ENCODE results near the gene MICAL2.

The MICAL2 gene

DNA sequence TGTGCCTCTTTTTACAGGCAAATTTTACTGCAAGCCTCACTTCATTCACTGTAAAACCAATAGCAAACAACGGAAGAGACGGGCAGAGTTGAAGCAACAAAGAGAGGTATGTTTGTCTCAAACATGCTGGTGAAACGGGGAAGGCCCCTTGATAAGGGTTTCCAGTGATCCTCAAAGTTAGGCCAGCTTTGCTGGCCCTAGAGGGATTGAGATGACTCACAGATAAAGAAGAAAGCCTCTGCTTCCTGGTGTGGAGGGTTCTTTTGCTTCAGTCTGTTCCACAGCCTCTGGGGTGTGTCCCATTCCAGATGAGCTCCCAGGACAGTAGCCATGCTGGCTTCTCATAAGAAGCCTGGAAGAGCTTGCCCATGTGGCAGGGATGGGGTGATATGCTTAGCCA lies 148.1 kb downstream of the MICAL2 start:
- no peak overlapping the region for H3K27ac Mint-ChIP-seq
- H3K9me3 Mint-ChIP-seq = no peaks in the 10 kb centered on the region
- peaks cover 13% of the 10 kb centered on the region for H3K4me1 Mint-ChIP-seq
- TF ChIP-seq CTCF (IDR thresholded peaks at IDR 0.05) = no peak
- no peak overlapping the region for H3K4me3 Mint-ChIP-seq
- peaks cover 15% of the 10 kb centered on the region for H3K27me3 Mint-ChIP-seq (ENCODE audit: low read depth, poor library complexity)
- no peak for DNase-seq
- no peaks in the 10 kb centered on the region for H3K36me3 Mint-ChIP-seq (ENCODE audit: low read depth)

DNA sequence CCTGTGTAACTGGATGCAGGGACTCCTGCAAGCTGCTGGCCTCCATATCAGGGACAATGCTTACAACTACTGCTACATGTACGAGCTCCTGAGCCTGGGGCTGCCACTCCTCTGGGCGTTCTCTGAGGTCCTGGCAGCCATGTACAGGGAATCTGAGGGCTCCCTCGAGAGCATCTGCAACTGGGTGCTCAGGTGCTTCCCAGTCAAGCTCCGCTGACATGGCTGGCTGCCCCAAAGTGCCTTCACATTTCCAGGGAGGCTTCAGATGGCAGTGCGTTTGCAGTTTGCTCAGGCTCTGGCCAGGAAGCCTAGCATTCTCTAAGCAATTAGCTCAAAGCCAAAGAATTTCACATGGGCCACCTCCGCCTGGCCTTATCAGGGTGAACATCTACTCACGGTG lies 149.6 kb downstream of the MICAL2 start:
- Mint-ChIP-seq H3K4me1 (peaks cover 13% of the 10 kb centered on the region), H3K27me3 (ENCODE audit: low read depth, poor library complexity) (peaks cover 15% of the 10 kb centered on the region), H3K36me3 (ENCODE audit: low read depth) (no peaks in the 10 kb centered on the region), H3K27ac (no peak overlapping the region), H3K9me3 (no peaks in the 10 kb centered on the region), H3K4me3 (no peak overlapping the region)
- no peak for DNase-seq
- TF ChIP-seq CTCF (IDR thresholded peaks at IDR 0.05) = no peak

DNA sequence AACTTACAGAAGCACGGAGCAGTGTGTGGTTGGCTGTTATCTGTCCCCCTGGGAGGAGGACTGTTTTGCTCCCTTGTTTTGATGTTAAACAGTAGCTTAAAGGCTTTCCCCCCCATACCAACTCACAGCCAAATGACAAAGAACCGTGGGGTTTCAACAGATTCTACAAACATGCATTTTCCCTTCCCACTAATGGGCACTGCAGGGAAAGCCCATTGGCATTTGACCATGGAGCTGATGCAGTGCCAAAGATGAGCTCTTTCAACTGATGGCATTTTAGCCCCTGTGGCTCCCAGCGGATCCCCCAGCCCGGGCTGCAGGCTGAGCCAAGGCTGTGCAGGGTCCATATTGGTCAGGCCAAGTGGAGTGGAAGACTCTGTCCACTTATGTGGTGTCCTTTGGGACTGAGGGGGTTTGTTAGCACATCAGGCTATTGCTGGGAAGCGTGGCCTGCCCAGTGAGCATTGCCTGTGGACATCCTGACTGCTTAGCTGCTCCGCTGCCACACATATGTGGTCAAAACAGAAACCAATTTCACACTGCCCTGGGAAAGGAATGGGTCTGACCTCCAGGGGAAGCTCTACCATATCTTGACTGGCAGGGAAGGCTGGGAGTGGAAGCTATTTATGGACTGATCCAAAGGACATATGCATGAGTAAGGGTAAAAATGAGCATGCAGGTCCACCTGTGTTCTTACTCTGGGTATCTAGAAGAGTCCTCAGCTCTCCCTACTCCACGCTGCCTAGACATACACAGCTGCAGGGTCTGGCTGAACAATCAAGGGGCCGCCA lies 150.5 kb downstream of the MICAL2 start:
- Mint-ChIP-seq H3K9me3 (no peaks in the 10 kb centered on the region), H3K27me3 (ENCODE audit: low read depth, poor library complexity) (peaks cover 15% of the 10 kb centered on the region), H3K4me1 (peaks cover 13% of the 10 kb centered on the region), H3K4me3 (no peak overlapping the region), H3K27ac (no peak overlapping the region), H3K36me3 (ENCODE audit: low read depth) (no peaks in the 10 kb centered on the region)
- no peak for DNase-seq
- TF ChIP-seq CTCF (IDR thresholded peaks at IDR 0.05) = no peak

- Mint-ChIP-seq H3K4me1 (peaks cover 13% of the 10 kb centered on the region), H3K27ac (no peak overlapping the region), H3K36me3 (ENCODE audit: low read depth) (no peaks in the 10 kb centered on the region), H3K27me3 (ENCODE audit: low read depth, poor library complexity) (peaks cover 11% of the 10 kb centered on the region), H3K4me3 (no peak overlapping the region), H3K9me3 (no peaks in the 10 kb centered on the region)
- no peak for DNase-seq
- no peak for TF ChIP-seq CTCF (IDR thresholded peaks at IDR 0.05)
These were observed 151.2 kb downstream of the MICAL2 start for GRCh38 chr11:12261551-12261950.

GRCh38 chr11:12263141-12263693 lies 152.8 kb downstream of the MICAL2 start:
- Mint-ChIP-seq H3K9me3 (no peaks in the 10 kb centered on the region), H3K4me1 (peaks cover 13% of the 10 kb centered on the region), H3K27me3 (ENCODE audit: low read depth, poor library complexity) (peaks cover 15% of the 10 kb centered on the region), H3K36me3 (ENCODE audit: low read depth) (no peaks in the 10 kb centered on the region), H3K27ac (no peak overlapping the region), H3K4me3 (no peak overlapping the region)
- DNase-seq = no peak
- TF ChIP-seq CTCF (IDR thresholded peaks at IDR 0.05) = no peak

DNA sequence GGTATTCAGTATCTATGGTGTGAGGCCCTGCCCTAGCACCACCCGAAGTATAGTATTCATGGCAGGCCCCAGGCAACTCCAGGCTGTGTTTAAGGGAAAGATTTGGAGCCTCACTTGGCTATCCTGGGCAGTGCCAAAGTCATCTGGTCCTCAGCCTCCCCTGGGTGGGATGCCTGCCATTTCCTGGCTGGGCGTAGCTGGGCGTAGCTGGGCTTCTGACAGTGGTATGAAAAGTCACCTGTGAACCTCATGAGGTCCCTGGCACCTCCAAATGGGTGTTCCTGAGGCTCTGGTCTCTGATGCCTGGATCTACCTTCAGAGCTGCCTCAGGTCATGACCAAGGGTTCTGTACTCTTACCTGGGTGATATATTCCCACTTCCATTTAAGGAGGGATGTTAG lies 154.0 kb downstream of the MICAL2 start:
- no peak overlapping the region for H3K4me3 Mint-ChIP-seq
- TF ChIP-seq CTCF (IDR thresholded peaks at IDR 0.05) = no peak
- H3K4me1 Mint-ChIP-seq = peaks cover 21% of the 10 kb centered on the region
- no peaks in the 10 kb centered on the region for H3K36me3 Mint-ChIP-seq (ENCODE audit: low read depth)
- no peak overlapping the region for H3K27ac Mint-ChIP-seq
- DNase-seq = no peak
- peaks cover 21% of the 10 kb centered on the region for H3K27me3 Mint-ChIP-seq (ENCODE audit: low read depth, poor library complexity)
- H3K9me3 Mint-ChIP-seq = no peaks in the 10 kb centered on the region

Measured in nephron progenitor cell (in vitro differentiated cells).